GM21390 (cell line): Measurements from ENCODE around the gene PKD2L2.
A peak's percentile ranks its signal among the peaks of the same experiment; 100 is the strongest.
"Not testable (repeated sequence)": the region's sequence is repeated elsewhere in the genome, so short reads cannot be mapped to it uniquely, and the experiment has no call there.

ENCODE experiments used
- ATAC-seq: cut with Tn5 transposase; IDR thresholded peaks from one replicate; pipeline ENCODE4 v1.9.1; 2021; ENCODE audit not compliant: unreplicated experiment

Gene PKD2L2

DNA sequence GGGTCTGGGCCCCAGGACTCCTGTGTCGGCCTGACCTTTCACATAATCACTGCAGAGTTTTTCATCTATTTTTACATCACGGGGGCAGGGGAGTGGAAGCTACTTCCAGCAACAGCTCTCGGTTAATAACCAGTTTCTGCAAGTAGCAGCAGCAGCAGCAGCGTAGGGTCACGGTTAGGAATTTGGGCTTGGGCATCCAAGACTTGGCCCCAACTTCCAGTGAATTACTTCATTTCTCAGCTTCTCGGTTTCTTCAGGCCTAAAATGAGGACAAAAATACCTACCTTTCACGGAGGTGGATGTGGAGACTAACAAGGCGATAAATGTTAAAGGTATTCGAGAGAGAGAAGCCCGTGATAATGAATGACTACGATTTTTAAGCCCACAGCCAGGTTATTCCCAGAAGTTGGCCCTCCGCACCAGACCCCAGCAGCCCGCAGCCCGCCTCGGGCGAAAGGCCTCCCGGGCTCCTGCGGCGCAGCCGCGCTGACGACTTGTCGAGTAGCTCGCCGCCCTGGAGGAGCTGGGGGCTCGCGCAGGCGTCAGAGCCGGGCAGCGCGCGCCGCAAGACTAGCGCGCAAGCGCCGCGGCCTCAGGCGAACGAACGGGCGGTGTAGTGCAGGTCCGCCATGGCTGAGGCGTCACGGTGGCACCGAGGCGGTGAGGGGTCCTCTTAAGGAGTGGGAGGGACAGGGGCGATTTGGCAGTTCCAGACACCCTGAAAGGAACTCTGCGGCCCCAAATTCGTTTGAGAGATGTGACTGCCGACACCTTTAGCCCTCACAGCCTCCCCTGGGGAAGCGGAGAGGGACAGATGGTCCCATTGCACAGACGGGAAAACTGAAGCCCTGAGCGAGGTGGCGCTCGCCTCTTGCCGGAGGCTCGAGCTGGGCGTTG lies at the start of gene PKD2L2:
PKD2L2 (plus strand) TSS at position 595 of the 897 bp plus-strand sequence; CDS start at position 630, 35 bp downstream.
- peak; percentile 91 for ATAC-seq

DNA sequence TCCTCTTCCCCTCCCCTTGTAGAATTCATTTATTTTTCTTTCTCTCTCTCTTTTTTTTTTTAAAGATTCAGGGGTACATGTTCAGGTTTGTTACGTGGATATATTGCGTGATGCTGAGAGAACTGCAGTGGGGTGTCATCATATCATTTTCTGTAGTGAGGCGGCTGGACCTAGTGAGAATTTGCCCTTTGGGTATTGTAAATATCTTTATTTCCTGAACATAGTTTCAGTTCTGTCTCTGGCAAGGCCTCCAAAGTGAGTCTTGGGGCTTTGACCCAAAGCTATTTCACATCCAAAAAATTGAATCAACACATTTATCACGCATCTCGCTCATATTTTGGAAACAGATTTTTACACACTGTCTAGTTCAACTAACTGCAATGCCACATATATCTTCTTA lies 47.0 kb upstream of the PKD2L2 start:
- ATAC-seq: no peak

DNA sequence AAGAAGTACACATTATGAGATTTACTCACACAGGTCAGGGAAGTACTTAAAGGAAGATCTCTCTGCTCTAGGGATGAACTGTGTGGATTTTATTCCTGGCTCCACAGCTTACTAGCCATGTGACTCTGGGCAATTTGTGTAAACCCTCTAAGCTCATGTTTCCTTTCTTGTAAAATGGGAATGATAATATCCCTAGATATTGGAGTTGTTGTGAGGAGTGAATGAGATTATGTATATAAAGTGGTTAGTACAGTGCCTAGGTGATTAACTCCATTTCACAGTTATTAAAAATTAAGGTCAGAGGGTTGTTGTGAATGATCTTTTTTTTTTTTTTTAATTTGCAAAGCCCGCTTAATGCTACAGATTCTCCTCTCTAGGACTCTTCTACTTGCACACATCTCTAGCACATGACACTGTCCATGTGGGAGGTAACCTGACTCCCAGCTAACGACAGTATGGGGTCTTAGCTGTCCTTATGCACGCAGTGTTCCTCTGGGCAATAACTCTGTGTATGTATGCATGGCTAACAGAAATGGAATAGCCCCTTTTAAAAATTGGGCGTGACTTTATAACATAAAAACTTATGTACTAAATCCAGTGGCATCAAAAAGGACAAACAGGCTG lies 45.5 kb upstream of the PKD2L2 start:
- ATAC-seq: no peak

DNA sequence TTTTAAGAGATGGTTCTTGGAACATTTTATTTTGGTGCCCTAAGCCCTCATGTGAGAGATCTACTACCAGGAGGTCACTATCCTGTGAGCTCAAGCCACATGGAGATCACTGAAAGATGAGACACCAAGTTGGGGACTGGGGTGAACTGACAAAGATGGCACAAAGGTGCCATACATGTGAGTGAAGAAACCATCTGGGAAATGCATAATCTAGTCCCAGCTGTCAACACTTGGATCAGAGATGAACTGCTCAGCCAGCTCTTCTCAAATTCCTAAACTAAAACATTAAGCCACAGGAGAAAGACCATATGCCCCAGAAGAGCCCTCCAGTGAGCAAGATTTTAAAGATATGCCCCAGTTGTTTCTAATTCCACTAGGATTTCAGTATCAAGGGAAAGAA lies 43.8 kb upstream of the PKD2L2 start:
- no peak for ATAC-seq

DNA sequence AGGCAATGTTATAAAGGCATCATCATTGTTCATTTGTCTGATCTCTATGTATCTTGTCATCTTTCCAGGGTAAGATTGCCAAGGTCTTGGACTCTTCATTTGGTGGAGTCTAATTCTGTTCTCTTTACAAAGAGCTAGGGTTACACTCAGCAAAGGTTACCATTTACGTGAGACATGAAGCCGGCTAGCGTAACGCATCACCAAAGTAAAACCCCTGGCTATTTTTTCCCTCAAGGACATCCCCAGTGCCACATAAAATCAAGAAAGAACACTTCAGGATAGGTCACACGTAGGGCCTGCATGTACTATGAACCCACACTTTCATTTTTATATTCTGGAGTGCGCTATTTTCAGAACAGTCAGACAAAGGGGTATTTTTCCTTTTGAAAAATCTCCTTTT lies 41.6 kb upstream of the PKD2L2 start:
- ATAC-seq: no peak

DNA sequence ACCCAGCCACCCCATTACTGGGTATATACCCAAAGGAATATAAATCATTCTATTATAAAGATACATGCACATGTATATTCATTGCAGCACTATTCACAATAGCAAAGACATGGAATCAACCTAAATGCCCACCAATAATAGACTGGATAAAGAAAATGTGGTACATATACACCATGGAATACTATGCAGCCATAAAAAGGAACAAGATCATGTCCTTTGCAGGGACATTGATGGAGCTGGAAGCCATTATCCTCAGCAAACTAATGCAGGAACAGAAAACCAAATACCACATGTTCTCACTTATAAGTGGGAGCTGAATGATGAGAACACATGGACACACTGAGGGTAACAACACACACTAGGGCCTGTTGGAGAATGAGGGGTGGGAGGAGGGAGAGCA lies 36.1 kb upstream of the PKD2L2 start:
- not testable (repeated sequence) for ATAC-seq

DNA sequence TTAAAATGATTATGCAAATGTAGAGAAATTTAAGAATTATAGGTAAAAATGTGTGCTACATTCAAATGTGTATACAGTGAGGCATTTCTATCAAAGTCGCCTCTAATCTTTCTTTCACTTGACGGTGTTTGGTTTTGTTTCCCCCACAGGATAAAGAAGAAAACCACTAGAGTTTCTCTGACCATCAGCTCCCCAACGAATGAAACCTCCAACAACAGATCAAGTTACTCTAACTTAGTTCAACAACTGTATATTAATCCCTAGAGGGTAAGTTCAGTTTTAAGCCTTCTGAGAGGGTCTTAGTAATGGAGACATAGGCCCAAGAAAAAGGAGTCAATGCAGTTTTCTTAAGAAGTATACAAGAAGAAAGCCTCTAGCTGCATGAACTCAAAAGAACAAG lies 33.1 kb upstream of the PKD2L2 start:
- ATAC-seq: peak; percentile 54

DNA sequence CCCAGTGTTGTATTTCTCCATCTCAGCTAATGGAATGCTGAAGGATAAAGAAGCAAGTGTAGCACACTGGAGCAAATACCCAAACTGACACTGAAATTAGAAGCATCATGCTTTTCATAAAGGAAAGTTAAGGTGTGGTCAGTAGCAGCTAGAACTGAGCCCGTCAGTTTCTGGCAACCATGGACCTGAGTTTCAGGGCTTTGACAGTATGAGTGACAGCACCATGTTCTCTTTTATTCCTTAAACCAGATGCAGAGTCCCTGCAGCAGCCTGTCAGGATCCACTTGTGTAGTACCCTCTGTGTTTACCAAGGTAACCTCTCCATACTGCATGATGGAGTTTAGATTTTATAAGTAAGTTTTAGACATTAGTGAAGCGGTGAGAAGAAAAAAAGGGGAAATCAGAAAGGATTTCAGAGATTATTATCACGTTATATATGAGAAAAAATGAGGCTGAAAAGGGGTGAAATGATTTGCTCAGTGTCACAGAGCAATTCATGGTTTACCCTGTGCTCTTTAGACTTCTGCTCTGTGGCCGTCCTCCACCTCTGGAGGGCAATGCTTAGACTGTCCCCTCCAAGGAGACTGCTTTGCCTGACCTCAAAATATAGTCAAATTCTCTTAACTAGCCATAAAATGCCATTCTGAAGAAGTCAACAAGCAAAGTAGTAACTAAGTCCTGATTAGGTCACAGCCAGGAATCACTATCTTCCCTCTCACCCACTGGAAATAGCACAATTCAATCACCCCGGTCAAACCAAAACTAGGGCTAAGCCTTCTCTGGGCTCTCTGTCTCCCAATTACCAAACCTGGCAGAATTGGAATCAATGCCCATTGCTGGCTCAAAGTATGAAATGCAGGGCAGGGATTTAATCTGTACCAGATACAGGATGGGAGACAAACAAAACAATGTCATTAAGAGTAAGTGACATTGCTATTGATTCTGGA lies 32.1 kb upstream of the PKD2L2 start:
- ATAC-seq: peak; percentile 53

DNA sequence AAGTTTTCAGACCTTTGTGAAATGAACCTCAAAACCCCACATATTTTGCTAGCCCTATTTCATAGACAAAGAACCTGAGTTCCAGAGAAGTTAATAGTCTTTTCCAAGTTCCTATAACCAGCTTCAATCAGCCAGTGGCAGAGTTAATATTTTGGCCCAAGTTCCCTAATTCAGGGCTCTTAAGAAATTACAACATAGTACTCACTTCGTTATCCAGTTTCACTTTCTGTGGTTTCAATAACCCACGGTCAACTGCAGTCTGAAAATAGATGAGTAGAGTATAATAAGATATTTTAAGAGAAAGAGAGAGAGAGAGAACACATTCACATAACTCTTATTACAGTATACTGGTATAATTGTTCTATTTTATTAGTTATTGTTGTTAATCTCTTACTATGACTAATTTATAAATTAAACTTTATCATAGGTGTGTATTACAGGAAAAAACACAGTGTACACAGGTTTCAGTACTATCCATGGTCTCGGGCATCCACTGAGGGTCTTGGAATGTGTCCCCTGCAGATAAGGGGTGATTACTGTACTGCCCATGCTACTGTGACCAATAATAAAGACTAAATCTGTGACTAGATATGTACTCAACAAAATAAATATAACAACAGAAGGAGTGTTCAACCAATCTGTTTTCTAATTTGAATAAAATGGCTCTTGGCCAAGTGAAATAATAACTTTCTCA lies 30.9 kb upstream of the PKD2L2 start:
- peak; percentile 62 for ATAC-seq

DNA sequence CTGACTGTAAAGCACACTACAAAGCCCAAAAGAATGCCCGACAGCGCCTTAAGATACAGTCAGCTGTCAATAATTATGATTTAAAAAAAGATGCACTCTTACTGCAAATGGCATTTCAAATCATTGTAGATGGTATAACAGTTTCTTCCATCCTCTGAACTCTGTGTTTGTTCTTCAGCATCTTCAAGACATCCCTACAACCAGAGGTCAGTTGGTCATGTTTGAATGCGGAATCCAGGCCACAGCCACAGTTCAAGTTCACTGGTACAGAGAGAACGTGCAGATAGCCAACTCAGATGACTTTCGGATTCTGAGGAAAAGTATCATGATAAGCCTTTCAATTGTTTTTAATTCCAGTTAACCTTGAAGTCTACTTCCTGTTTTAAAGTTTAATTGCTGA lies 30.3 kb upstream of the PKD2L2 start:
- no peak for ATAC-seq

DNA sequence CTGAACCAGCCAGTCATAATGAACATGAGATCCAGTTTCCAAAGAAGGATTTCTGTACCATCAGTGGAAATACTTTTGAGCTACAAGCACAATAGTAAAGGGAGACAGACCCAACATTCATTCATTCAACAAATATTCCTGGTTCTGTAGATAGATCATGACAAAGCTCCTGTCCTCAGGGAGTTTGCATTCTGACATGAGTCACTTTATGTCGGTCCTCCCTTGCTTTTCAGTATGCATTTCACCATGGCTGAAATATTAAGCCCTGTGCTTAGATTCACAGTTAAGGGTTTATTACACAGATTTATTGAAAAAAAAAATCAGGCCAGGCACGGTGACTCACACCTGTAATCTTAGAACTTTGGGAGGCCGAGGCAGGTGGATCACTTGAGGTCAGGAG lies 27.0 kb upstream of the PKD2L2 start:
- no peak for ATAC-seq

DNA sequence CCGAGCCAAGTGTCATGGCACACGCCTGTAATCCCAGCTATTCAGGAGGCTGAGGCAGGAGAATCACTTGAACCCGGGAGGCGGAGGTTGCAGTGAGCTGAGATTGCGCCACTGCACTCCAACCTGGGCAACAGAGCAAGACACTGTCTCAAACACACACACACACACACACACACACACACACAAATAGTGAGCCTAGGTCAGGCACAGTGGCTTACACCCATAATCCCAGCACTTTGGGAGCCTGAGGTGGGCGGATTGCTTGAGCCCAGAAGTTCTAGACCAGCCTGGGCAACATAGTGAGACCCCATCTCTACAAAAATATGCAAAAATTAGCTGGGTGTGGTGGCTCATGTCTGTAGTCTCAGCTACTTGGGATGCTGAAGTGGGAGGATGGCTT lies 25.6 kb upstream of the PKD2L2 start:
- ATAC-seq: not testable (repeated sequence)

DNA sequence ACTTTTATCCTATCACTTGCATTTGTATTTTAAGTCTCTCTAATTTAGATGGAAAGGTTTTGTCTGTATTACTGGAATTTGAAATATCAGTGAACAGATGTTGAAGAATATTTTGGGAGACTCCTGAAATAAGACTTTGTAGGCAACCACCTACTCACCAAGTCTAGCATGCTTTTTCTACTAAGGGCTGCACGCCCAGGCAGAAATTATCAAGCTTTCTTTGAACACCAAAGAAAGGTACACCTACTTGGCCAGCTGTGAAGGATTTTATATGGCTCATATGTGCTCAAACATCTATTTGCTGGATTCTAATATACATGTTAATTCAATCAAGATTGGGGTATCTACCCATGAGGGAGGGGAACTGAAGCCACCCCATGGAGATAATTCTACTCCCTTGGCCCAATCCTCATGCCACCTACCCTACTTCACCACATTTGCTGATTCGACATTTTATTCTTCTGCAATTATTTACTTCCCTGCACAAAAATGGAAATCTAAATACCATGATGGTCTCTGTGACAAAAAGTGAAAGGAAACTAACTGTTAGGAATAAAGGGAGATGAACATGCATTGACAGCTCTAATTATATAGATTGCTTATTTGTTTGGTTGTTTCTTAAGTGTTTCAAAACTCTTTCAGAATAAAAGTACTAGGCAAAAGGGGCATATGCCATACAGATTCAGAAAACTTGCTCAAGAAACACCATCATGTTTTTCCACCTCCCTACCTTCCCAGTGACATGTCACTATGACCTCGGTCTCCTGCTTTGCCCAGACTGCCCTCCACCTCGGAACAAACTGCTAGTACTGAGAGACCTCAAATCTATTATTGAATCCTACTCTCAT lies 22.5 kb upstream of the PKD2L2 start:
- no peak for ATAC-seq

DNA sequence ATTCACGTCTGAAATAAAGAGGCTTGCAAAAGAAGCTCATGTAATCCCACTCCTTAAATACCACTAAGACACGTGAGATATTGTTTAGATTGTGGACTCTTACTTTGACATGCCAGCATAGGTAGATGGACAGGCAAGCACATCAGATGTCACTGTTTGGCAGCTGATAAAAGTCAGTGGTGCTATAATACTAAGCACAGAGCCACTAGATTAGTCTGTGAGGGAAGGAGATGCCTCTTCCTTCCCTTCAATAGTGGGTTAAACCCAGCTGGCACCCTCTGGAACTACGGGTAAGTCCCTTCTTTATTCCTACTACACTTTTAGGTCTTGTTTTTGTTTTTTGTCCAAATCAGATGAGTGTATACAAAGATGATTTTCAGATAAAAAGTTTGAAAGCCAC lies 21.6 kb upstream of the PKD2L2 start, which contains the start of gene MYOT:
MYOT (plus strand) TSS at position 197 of the 400 bp plus-strand sequence. CDS start 2,792 bp downstream, outside the sequence.
- ATAC-seq: no peak

DNA sequence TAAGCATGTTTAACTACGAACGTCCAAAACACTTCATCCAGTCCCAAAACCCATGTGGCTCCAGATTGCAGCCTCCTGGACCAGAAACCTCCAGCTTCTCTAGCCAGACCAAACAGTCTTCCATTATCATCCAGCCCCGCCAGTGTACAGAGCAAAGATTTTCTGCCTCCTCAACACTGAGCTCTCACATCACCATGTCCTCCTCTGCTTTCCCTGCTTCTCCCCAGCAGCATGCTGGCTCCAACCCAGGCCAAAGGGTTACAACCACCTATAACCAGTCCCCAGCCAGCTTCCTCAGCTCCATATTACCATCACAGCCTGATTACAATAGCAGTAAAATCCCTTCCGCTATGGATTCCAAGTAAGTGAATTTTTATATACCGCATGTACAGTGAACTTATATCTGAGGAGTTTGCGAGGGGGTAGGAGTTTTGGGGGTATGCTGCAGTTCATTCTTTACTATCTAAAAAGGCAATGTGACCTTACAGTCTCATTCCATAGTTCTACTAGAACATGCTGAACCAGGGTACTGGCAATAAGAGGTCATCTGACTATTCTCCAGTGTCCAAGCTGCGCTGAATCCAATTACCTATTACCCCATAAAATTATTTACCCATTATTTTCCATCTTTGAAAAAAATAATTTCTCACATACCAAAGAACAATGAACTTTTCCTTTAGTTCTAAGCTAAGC lies 18.5 kb upstream of the PKD2L2 start:
- ATAC-seq: no peak

DNA sequence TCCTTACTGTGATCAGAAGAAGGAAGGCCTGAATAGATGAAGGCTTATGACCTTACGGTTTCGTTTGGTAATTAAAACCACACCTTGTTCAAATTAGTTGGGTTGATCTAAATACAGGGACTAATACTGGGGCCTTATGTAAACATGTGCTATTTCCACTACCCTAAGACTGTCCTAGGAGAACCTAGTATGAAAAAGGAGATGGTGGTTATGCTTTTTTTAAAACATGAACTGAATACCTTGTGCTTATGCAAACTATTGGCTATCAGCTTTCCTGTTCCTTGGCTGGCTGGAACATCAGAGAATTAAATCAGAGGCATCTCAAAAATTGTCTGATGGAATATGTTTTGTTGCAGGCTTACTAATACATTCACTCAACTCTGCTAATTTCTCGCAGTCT lies 17.7 kb upstream of the PKD2L2 start:
- no peak for ATAC-seq

DNA sequence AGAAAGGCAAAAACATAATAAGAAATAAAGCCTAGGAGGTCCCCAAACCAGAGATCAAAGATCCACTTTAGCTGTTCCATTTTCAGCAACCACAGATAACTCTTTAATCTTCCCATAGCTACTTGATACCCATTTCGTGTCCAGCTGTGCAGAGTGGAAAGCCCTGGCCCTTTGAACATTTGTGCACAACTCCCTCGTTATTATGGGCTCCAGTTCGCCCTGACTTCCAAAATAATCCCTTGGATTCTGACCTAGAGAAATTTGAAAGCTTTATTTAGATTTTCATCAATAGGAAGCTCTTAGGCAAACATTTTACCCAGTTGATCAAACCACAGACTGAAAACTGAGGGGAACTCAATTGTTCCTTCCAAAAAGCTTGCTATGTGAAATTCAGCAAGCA lies 16.8 kb upstream of the PKD2L2 start:
- no peak for ATAC-seq

DNA sequence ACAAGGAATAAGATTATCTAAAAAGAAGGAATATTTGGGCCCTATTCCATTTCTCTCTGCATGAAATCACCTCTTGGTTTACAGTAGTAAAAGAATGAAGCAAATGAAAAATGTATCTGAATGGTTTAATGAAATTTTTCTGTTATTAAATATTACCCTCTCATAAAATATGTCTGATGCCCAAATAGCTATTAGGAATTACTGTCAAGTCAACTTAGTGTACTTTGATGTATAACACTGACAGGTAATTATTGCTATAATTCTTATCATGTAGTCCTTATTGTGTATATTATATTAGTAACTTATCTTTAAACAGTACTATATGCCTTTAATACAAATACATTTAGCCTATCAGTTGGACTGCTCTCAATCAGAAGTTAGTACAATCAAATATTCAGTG lies 13.2 kb upstream of the PKD2L2 start:
- ATAC-seq: no peak

DNA sequence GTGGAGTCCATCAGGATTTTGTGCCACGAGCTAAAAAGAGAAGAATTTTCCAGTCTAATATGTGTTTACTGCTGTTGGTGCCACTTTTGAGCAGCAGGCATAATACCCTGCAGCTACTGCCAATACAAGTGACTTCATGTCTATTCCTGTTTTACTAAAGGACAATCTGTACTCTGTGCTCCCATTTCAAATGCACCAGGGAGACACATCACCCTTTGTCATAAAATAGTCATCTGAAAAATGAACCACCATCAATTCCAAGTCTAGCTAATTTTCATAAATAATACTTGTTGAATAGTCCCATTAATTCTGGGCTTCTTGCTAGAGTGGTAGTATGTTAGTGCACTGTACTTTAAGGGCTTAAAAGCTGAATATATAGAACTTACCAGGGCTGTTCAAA lies 8.9 kb upstream of the PKD2L2 start:
- ATAC-seq: no peak
